HG02588 (cell line): Measurements from ENCODE around the gene FPR2.

ENCODE experiments used
- ATAC-seq: cut with Tn5 transposase; IDR thresholded peaks from one replicate; pipeline ENCODE4 v1.9.1; 2021; ENCODE audit warnings: mild to moderate bottlenecking, moderate library complexity; ENCODE audit not compliant: unreplicated experiment

FPR2 gene

GRCh38 chr19:51781999-51782398 lies 21.0 kb downstream of the FPR2 start:
- no peak for ATAC-seq

GRCh38 chr19:51783372-51783771 lies 22.4 kb downstream of the FPR2 start:
- ATAC-seq = no peak

- ATAC-seq = no peak
These were observed 23.3 kb downstream of the FPR2 start for GRCh38 chr19:51784109-51784785.

GRCh38 chr19:51784922-51785690 lies 24.1 kb downstream of the FPR2 start:
- no peak for ATAC-seq

- no peak for ATAC-seq
These were observed 25.9 kb downstream of the FPR2 start for GRCh38 chr19:51786646-51787494.

- no peak for ATAC-seq
These were observed 27.0 kb downstream of the FPR2 start for GRCh38 chr19:51788029-51788428.

- no peak for ATAC-seq
These were observed 28.2 kb downstream of the FPR2 start for GRCh38 chr19:51789061-51789795.

- no peak for ATAC-seq
These were observed 32.0 kb downstream of the FPR2 start for GRCh38 chr19:51792932-51793331.

- no peak for ATAC-seq
These were observed 33.0 kb downstream of the FPR2 start for GRCh38 chr19:51793994-51794393.

- no peak for ATAC-seq
These were observed 34.0 kb downstream of the FPR2 start, which contains the start of gene FPR3 for GRCh38 chr19:51794885-51795490. Gene FPR3, plus strand, starts transcription at chr19:51795157. Its CDS starts 28,592 bp downstream, at chr19:51823749.

GRCh38 chr19:51796195-51796679 lies 35.3 kb downstream of the FPR2 start:
- no peak for ATAC-seq

GRCh38 chr19:51797480-51797879 lies 36.5 kb downstream of the FPR2 start:
- ATAC-seq = no peak

GRCh38 chr19:51798062-51798461 lies 37.1 kb downstream of the FPR2 start:
- ATAC-seq = no peak

- ATAC-seq = no peak
These were observed 38.2 kb downstream of the FPR2 start for GRCh38 chr19:51799034-51799773.

- no peak for ATAC-seq
These were observed 38.9 kb downstream of the FPR2 start for GRCh38 chr19:51799774-51800472.

GRCh38 chr19:51800473-51801244 lies 39.7 kb downstream of the FPR2 start:
- ATAC-seq = no peak

- no peak for ATAC-seq
These were observed 41.8 kb downstream of the FPR2 start for GRCh38 chr19:51802775-51803174.

- no peak for ATAC-seq
These were observed 42.5 kb downstream of the FPR2 start for GRCh38 chr19:51803519-51803918.
